GM23338 (cell line): ENCODE measurements around the gene PRKX. TPM values are rescaled to one million over a fixed set of nuclear protein-coding genes. Genes with fewer than 3 reads are reported as not detected.
"Not testable (repeated sequence)": the region's sequence is repeated elsewhere in the genome, so short reads cannot be mapped to it uniquely, and the experiment has no call there.

Experiments used
- ATAC-seq: fragments of 200-7000 bp; cut with Tn5 transposase; 3 replicates; pipeline ENCODE4 v1.9.1; 2020
- DNase-seq: peaks from one replicate; pipeline ENCODE4 v3.0.0-alpha.2; 2015; ENCODE audit warnings: low spot score
- H2AFZ ChIP-seq: fragments of 200-600 bp; sonication (generic); 2 replicates; pipeline ENCODE4 v1.8.0; 2016; ENCODE audit warnings: antibody characterized with exemption, mild to moderate bottlenecking, moderate library complexity
- H3F3A ChIP-seq: fragments of 200-600 bp; sonication (generic); replicated peaks from 2 replicates; pipeline ENCODE4 v1.8.0; 2017; ENCODE audit warnings: antibody characterized with exemption, mixed run types, low read depth
- H3K27ac ChIP-seq: fragments of 200-600 bp; sonication (generic); 2 replicates; pipeline ENCODE4 v1.6.1; 2016; ENCODE audit warnings: low read depth
- H3K27me3 ChIP-seq: fragments of 200-600 bp; sonication (generic); 2 replicates; pipeline ENCODE4 v1.8.0; 2016; ENCODE audit warnings: mild to moderate bottlenecking, mixed run types, moderate library complexity; ENCODE audit not compliant: insufficient read depth
- H3K36me3 ChIP-seq: fragments of 200-600 bp; sonication (generic); 2 replicates; pipeline ENCODE4 v1.8.0; 2016; ENCODE audit warnings: mild to moderate bottlenecking; ENCODE audit not compliant: insufficient read depth
- H3K4me1 ChIP-seq: fragments of 200-600 bp; sonication (generic); 2 replicates; pipeline ENCODE4 v1.8.0; 2016; ENCODE audit warnings: mild to moderate bottlenecking, moderate library complexity; ENCODE audit not compliant: insufficient read depth
- H3K4me2 ChIP-seq: fragments of 200-600 bp; sonication (generic); 2 replicates; pipeline ENCODE4 v1.7.1; 2017; ENCODE audit warnings: mixed run types
- H3K4me3 ChIP-seq: fragments of 200-600 bp; sonication (generic); 2 replicates; pipeline ENCODE4 v1.6.1; 2016; ENCODE audit warnings: mixed run types
- H3K79me2 ChIP-seq: fragments of 200-600 bp; sonication (generic); replicated peaks from 2 replicates; pipeline ENCODE4 v1.8.0; 2017; ENCODE audit warnings: mild to moderate bottlenecking; ENCODE audit not compliant: insufficient read depth
- H3K9me2 ChIP-seq: fragments of 200-600 bp; sonication (generic); 2 replicates; pipeline ENCODE4 v1.8.0; 2017; ENCODE audit not compliant: insufficient read depth
- H4K20me1 ChIP-seq: fragments of 200-600 bp; sonication (generic); replicated peaks from 2 replicates; pipeline ENCODE4 v1.8.0; 2017; ENCODE audit warnings: mild to moderate bottlenecking; ENCODE audit not compliant: insufficient read depth
- H3K27ac Mint-ChIP-seq: 2 replicates; pipeline ENCODE4 v1.8.0; 2020; ENCODE audit warnings: inconsistent platforms, mild to moderate bottlenecking, moderate library complexity, mixed read lengths
- H3K27me3 Mint-ChIP-seq: 3 replicates; pipeline ENCODE4 v1.8.0; 2022; ENCODE audit warnings: low read depth, mild to moderate bottlenecking, moderate library complexity, mixed read lengths, inconsistent platforms; ENCODE audit not compliant: insufficient read depth, poor library complexity
- H3K36me3 Mint-ChIP-seq: 3 replicates; pipeline ENCODE4 v1.8.0; 2021; ENCODE audit warnings: low read depth, mild to moderate bottlenecking, inconsistent platforms, moderate library complexity, mixed read lengths
- H3K4me1 Mint-ChIP-seq: 3 replicates; pipeline ENCODE4 v1.8.0; 2020; ENCODE audit warnings: mild to moderate bottlenecking, inconsistent platforms, mixed read lengths
- H3K4me3 Mint-ChIP-seq: 3 replicates; pipeline ENCODE4 v1.8.0; 2021; ENCODE audit warnings: moderate library complexity, mild to moderate bottlenecking, inconsistent platforms, mixed read lengths
- H3K9me3 Mint-ChIP-seq: 3 replicates; pipeline ENCODE4 v1.8.0; 2020; ENCODE audit warnings: moderate library complexity, mild to moderate bottlenecking, inconsistent platforms, mixed read lengths
- CREB1 ChIP-seq: fragments of 250-450 bp; sonication (Bioruptor Pico); IDR thresholded peaks from 2 replicates; pipeline ENCODE4 v1.5.0; 2020; ENCODE audit warnings: low read depth, mild to moderate bottlenecking, moderate library complexity
- ETS1 ChIP-seq: IDR thresholded peaks from 2 replicates; pipeline ENCODE4 v1.6.1; 2016; ENCODE audit warnings: antibody characterized with exemption
- EZH2phosphoT487 ChIP-seq: fragments of 200-600 bp; sonication (generic); IDR thresholded peaks from one replicate; pipeline ENCODE4 v1.8.1; 2018; ENCODE audit warnings: antibody characterized with exemption; ENCODE audit not compliant: unreplicated experiment
- NANOG ChIP-seq: IDR thresholded peaks from 2 replicates; pipeline ENCODE4 v1.6.1; 2016; ENCODE audit warnings: antibody characterized with exemption, borderline replicate concordance
- POLR2AphosphoS5 ChIP-seq: IDR thresholded peaks from 2 replicates; pipeline ENCODE4 v1.6.1; 2016; ENCODE audit warnings: antibody characterized with exemption, low read depth
- REST ChIP-seq: IDR thresholded peaks from one replicate; pipeline ENCODE4 v1.6.1; 2018; ENCODE audit warnings: antibody characterized with exemption; ENCODE audit not compliant: unreplicated experiment
- STAT1 ChIP-seq: IDR thresholded peaks from one replicate; pipeline ENCODE4 v1.6.1; 2016; ENCODE audit warnings: antibody characterized with exemption; ENCODE audit not compliant: unreplicated experiment
- polyA plus RNA-seq: library from polyadenylated mRNA; unstranded; fragments of >200 nt; fragmentation: Nextera tagmentation; extraction: Ambion mirVana; gene quantifications from 2 replicates; pipeline ENCODE4 v1.2.1, GENCODE V29; 2016
- total RNA-seq: library from RNA; depleted of rRNA; stranded (reverse); fragments of >200 nt; shearing (Covaris generic); gene quantifications from 2 replicates; pipeline ENCODE4 v1.2.3, GENCODE V29; 2014

PRKX gene
- total and polyA plus RNA-seq, 2 experiments from 2014 or later = 12.9 to 43.5 TPM

- TF ChIP-seq ETS1 = no peak
- no peak for TF ChIP-seq NANOG
These were observed 2.5 kb upstream of the PRKX start (continued) for GRCh38 chrX:3715921-3716320.

GRCh38 chrX:3714706-3715479 lies 1.4 kb upstream of the PRKX start:
- not testable (repeated sequence) for DNase-seq, H3K9me2 ChIP-seq, H3F3A ChIP-seq, H3K27ac Mint-ChIP-seq, H2AFZ ChIP-seq, H3K36me3 Mint-ChIP-seq, H3K36me3 ChIP-seq, H3K27me3 ChIP-seq, H3K27ac ChIP-seq, H3K27me3 Mint-ChIP-seq, H3K9me3 Mint-ChIP-seq, H3K4me1 ChIP-seq, H4K20me1 ChIP-seq
- peak; percentile 52 for ATAC-seq
- Mint-ChIP-seq H3K4me3 (peak overlapping the region; percentile 72; the same call in 2 of the 3 replicates), H3K4me1 (peaks cover 11% of the 10 kb centered on the region; the same call in 1 of the 3 replicates)
- peak overlapping the region; percentile 63 for H3K4me3 ChIP-seq
- peak overlapping the region; percentile 81 for H3K4me2 ChIP-seq
- H3K79me2 ChIP-seq = peaks cover 11% of the 10 kb centered on the region

GRCh38 chrX:3713937-3714434 lies 537 bp upstream of the PRKX start:
- DNase-seq = peak; percentile 41
- H3K4me2 ChIP-seq = peak overlapping the region; percentile 81
- no peak for TF ChIP-seq POLR2AphosphoS5
- TF ChIP-seq CREB1 (CRISPR knock-in tag) = no peak
- TF ChIP-seq STAT1 = no peak
- TF ChIP-seq REST = no peak
- no peak for TF ChIP-seq ETS1
- TF ChIP-seq EZH2phosphoT487 = no peak

More at GRCh38 chrX:3713937-3714434, 537 bp upstream of the PRKX start:
- Mint-ChIP-seq H3K36me3 (peaks cover 2% of the 10 kb centered on the region; the same call in 2 of the 3 replicates), H3K4me3 (peak overlapping the region; percentile 72), H3K27ac (no peak overlapping the region), H3K9me3 (no peaks in the 10 kb centered on the region), H3K4me1 (peaks cover 11% of the 10 kb centered on the region; the same call in 1 of the 3 replicates), H3K27me3 (peaks cover 4% of the 10 kb centered on the region)
- no peaks in the 10 kb centered on the region for H3K36me3 ChIP-seq
- no peaks in the 10 kb centered on the region for H3K9me2 ChIP-seq
- no peaks in the 10 kb centered on the region for H3K4me1 ChIP-seq
- H2AFZ ChIP-seq = no peak overlapping the region
- H3K27ac ChIP-seq = no peak overlapping the region
- H3K27me3 ChIP-seq = peaks cover 5% of the 10 kb centered on the region; the same call in 1 of the 2 replicates
- no peaks in the 10 kb centered on the region for H3F3A ChIP-seq
- H4K20me1 ChIP-seq = no peaks in the 10 kb centered on the region
- H3K4me3 ChIP-seq = peak overlapping the region; percentile 63
- H3K79me2 ChIP-seq = peaks cover 19% of the 10 kb centered on the region
- ATAC-seq = peak; percentile 16
